Calu3 (cell line): ENCODE measurements around the gene ARHGEF40. TPM values are rescaled to one million over a fixed set of nuclear protein-coding genes. Genes with fewer than 3 reads are reported as not detected.
"Not testable (repeated sequence)": the region's sequence is repeated elsewhere in the genome, so short reads cannot be mapped to it uniquely, and the experiment has no call there.

Experiments used
- BruUV-seq: library from RNA; stranded (reverse); fragments of 400-500 nt; replicated peaks from 2 replicates; lab custom pipeline; 2021; lab: Mats Ljungman, UMichigan
- CTCF ChIA-PET: fragments of 300-600 bp; sonication (Branson Sonifier 250); formaldehyde crosslinking; loops from one replicate; lab custom pipeline; 2022; ENCODE audit warnings: antibody characterized with exemption; lab: Charles Lee
- DNase-seq: peaks from one replicate; pipeline ENCODE4 v3.0.0; 2022
- H3K27ac Mint-ChIP-seq: one replicate; pipeline ENCODE4 v1.8.0; 2022; ENCODE audit warnings: mixed read lengths; ENCODE audit not compliant: unreplicated experiment
- H3K27me3 Mint-ChIP-seq: one replicate; pipeline ENCODE4 v1.8.0; 2022; ENCODE audit warnings: mixed read lengths; ENCODE audit not compliant: unreplicated experiment
- H3K36me3 Mint-ChIP-seq: one replicate; pipeline ENCODE4 v1.8.0; 2022; ENCODE audit warnings: mild to moderate bottlenecking, moderate library complexity, mixed read lengths; ENCODE audit not compliant: insufficient read depth, unreplicated experiment
- H3K4me1 Mint-ChIP-seq: one replicate; pipeline ENCODE4 v1.8.0; 2022; ENCODE audit warnings: mild to moderate bottlenecking, low read depth, mixed read lengths; ENCODE audit not compliant: unreplicated experiment
- H3K4me3 Mint-ChIP-seq: one replicate; pipeline ENCODE4 v1.8.0; 2022; ENCODE audit warnings: mild to moderate bottlenecking, low read depth, moderate library complexity, mixed read lengths; ENCODE audit not compliant: unreplicated experiment
- H3K9me3 Mint-ChIP-seq: one replicate; pipeline ENCODE4 v1.8.0; 2022; ENCODE audit warnings: low read depth, mixed read lengths; ENCODE audit not compliant: unreplicated experiment
- CTCF ChIP-seq: fragments of 200-600 bp; IDR thresholded peaks from one replicate; pipeline ENCODE4 v1.8.0; 2022; ENCODE audit warnings: antibody characterized with exemption; ENCODE audit not compliant: unreplicated experiment
- intact Hi-C: fragments of 100-400 bp; cut with micrococcal nuclease; formaldehyde crosslinking; loops from one replicate; pipeline ENCODE4 v1.10.0; 2022; ENCODE audit not compliant: unreplicated experiment
- total RNA-seq: library from RNA; stranded (reverse); gene quantifications from 2 replicates; pipeline ENCODE4 v1.2.3, GENCODE V29; 2022

The ARHGEF40 gene
- total RNA-seq, 1 experiment from 2014 or later, result 16.8 TPM

GRCh38 chr14:21037156-21037555, 32.9 kb upstream of the ARHGEF40 start:
- Mint-ChIP-seq H3K4me3 (no peak overlapping the region), H3K27ac (no peak overlapping the region), H3K9me3 (no peaks in the 10 kb centered on the region), H3K27me3 (peaks cover 70% of the 10 kb centered on the region), H3K36me3 (no peaks in the 10 kb centered on the region), H3K4me1 (peaks cover 19% of the 10 kb centered on the region)
- DNase-seq, result no peak
- BruUV-seq, result no TSS peak
- no peak for TF ChIP-seq CTCF
- intact Hi-C loops, result no loop called here
- CTCF ChIA-PET, result interaction anchor here (1.6 kb wide), 1 partner anchor 22 kb away, joined by 6 read pairs; no protein-coding TSS in a partner anchor

GRCh38 chr14:21038441-21039422, 31.4 kb upstream of the ARHGEF40 start:
- Mint-ChIP-seq H3K4me1 (peaks cover 28% of the 10 kb centered on the region), H3K9me3 (no peaks in the 10 kb centered on the region), H3K27me3 (peaks cover 70% of the 10 kb centered on the region), H3K27ac (no peak overlapping the region), H3K36me3 (no peaks in the 10 kb centered on the region), H3K4me3 (no peak overlapping the region)
- no peak for DNase-seq
- no TSS peak for BruUV-seq
- intact Hi-C loops, result no loop called here
- CTCF ChIA-PET, result interaction anchor here (1.6 to 6.7 kb wide), 3 partner anchors 14 to 68 kb away, joined by 4 to 93 read pairs (median 5); partner anchors contain the start of gene NDRG2
- TF ChIP-seq CTCF, result no peak

GRCh38 chr14:21039585-21040369, 30.3 kb upstream of the ARHGEF40 start:
- Mint-ChIP-seq H3K4me1 (peaks cover 36% of the 10 kb centered on the region), H3K4me3 (no peak overlapping the region), H3K9me3 (no peaks in the 10 kb centered on the region), H3K36me3 (no peaks in the 10 kb centered on the region), H3K27me3 (peaks cover 70% of the 10 kb centered on the region), H3K27ac (no peak overlapping the region)
- BruUV-seq, result no TSS peak
- CTCF ChIA-PET, result interaction anchor here (0.7 to 6.7 kb wide), 11 partner anchors 15 to 182 kb away, joined by 3 to 93 read pairs (median 4); partner anchors contain the start of genes ARHGEF40 and NDRG2
- peak; percentile 37 for DNase-seq
- intact Hi-C loops, result loop anchor here (1.0 to 10.0 kb wide), 3 partner anchors 25 to 185 kb away; no protein-coding TSS in a partner anchor
- TF ChIP-seq CTCF, result peak; percentile 44

GRCh38 chr14:21040370-21040925, 29.7 kb upstream of the ARHGEF40 start:
- TF ChIP-seq CTCF, result no peak
- no peak for DNase-seq
- intact Hi-C loops, result loop anchor here (1.0 to 10.0 kb wide), 3 partner anchors 26 to 186 kb away; no protein-coding TSS in a partner anchor
- Mint-ChIP-seq H3K27ac (no peak overlapping the region), H3K36me3 (no peaks in the 10 kb centered on the region), H3K27me3 (peaks cover 70% of the 10 kb centered on the region), H3K4me1 (peaks cover 36% of the 10 kb centered on the region), H3K4me3 (no peak overlapping the region), H3K9me3 (no peaks in the 10 kb centered on the region)
- BruUV-seq, result no TSS peak
- CTCF ChIA-PET, result interaction anchor here (0.7 to 6.7 kb wide), 12 partner anchors 16 to 183 kb away, joined by 3 to 93 read pairs (median 4); partner anchors contain the start of genes ARHGEF40 and NDRG2

GRCh38 chr14:21040941-21041340, 29.2 kb upstream of the ARHGEF40 start:
- Mint-ChIP-seq H3K4me1 (peaks cover 36% of the 10 kb centered on the region), H3K27me3 (peaks cover 67% of the 10 kb centered on the region)
- CTCF ChIA-PET, result interaction anchor here (0.7 to 6.7 kb wide), 7 partner anchors 20 to 183 kb away, joined by 3 to 93 read pairs (median 6); partner anchors contain the start of gene ARHGEF40
- H3K27ac Mint-ChIP-seq, H3K9me3 Mint-ChIP-seq, H3K36me3 Mint-ChIP-seq, DNase-seq, H3K4me3 Mint-ChIP-seq, BruUV-seq: not testable (repeated sequence)
- intact Hi-C loops, result loop anchor here (1.0 to 10.0 kb wide), 3 partner anchors 27 to 186 kb away; no protein-coding TSS in a partner anchor
